Right lobe of liver (tissue), 6 donors: ENCODE measurements around the gene POLR2I. TPM values are rescaled to one million over a fixed set of nuclear protein-coding genes. Genes with fewer than 3 reads are reported as not detected.

Source experiments
- ATAC-seq, 4 donors: fragments of 200-7000 bp; cut with Tn5 transposase; one replicate each; pipeline ENCODE4 v1.9.1; 2020; ENCODE audit warnings: mild to moderate bottlenecking in 4 of 4, moderate library complexity in 4 of 4
- DNase-seq, 3 donors: peaks; one replicate each; pipeline ENCODE4 v3.0.0-alpha.2; 2020
- H3K27ac ChIP-seq, 3 donors: fragments of 200-600 bp; one replicate each; pipeline ENCODE4 v1.8.0; 2022
- H3K27me3 ChIP-seq, 2 donors: fragments of 200-600 bp; one replicate each; pipeline ENCODE4 v1.8.0; 2022
- H3K36me3 ChIP-seq, 4 donors: fragments of 200-600 bp; sonication (generic) in 1 of 4; one replicate each; pipeline versions ENCODE4 v1.5.1 to v1.8.0; 2017 to 2022; ENCODE audit warnings: control low read depth in 1 of 4
- H3K4me1 ChIP-seq, 4 donors: fragments of 200-600 bp; sonication (generic) in 1 of 4; one replicate each; pipeline versions ENCODE4 v1.5.1 to v1.8.0; 2017 to 2022; ENCODE audit warnings: control low read depth in 1 of 4
- H3K4me3 ChIP-seq, 3 donors: fragments of 200-600 bp; one replicate each; pipeline ENCODE4 v1.8.0; 2022
- H3K9me3 ChIP-seq, 4 donors: fragments of 200-600 bp; sonication (generic) in 1 of 4; one replicate each; pipeline versions ENCODE4 v1.5.1 to v1.8.0; 2017 to 2022; ENCODE audit warnings: control low read depth in 1 of 4
- CTCF ChIP-seq, 4 donors: fragments of 200-600 bp in 3 of 4; fragments of 450-650 bp in 1 of 4; IDR thresholded peaks; one replicate each; pipeline versions ENCODE4 v1.5.1 to v1.8.0; 2016 to 2022; ENCODE audit warnings: antibody characterized with exemption in 4 of 4, mild to moderate bottlenecking in 2 of 4
- POLR2A ChIP-seq: fragments of 450-650 bp; IDR thresholded peaks from one replicate; pipeline ENCODE4 v1.6.1; 2017; ENCODE audit warnings: antibody characterized with exemption, mild to moderate bottlenecking
- whole genome bisulfite sequencing: methylation state at CpG from one replicate; pipeline ENCODE4 v1.1.6; 2018; ENCODE audit warnings: low coverage, low lambda C conversion rate; ENCODE audit not compliant: insufficient coverage; ENCODE audit errors: missing lambda C conversion rate; 5-methylcytosine and 5-hydroxymethylcytosine counted together
- intact Hi-C, 2 donors: fragments of 100-400 bp; cut with DNase I; formaldehyde crosslinking; loops; one replicate each; pipeline versions ENCODE4 v1.11.2 to v1.14.1; 2022
- total RNA-seq, 6 experiments: library from RNA; depleted of rRNA in 2 of 6; stranded (reverse); fragments of >200 nt in 2 of 6; fragmentation: NEBNext Ultra II Directional in 3 of 6; extraction: Animal tissue kit (Norgen Biotek cat#: 25700) in 3 of 6; gene quantifications; one replicate each; pipeline versions ENCODE4 v1.1.0 to v1.2.4, GENCODE V29; 2016 to 2023
- donor health status: DM: no; HTN: yes; CAD: no.
- donor health status: DM: no; HTN: no; CAD: no.
- donor health status: DM: no; HTN: no; CAD: no.
- donor health status: DM: no; HTN: yes; CAD: no.
- donor health status: DM: no; HTN: yes; CAD: no.

POLR2I gene
- total RNA-seq, 6 experiments from 2014 or later, result 27.3 to 34.4 (median 29.9) TPM

DNA sequence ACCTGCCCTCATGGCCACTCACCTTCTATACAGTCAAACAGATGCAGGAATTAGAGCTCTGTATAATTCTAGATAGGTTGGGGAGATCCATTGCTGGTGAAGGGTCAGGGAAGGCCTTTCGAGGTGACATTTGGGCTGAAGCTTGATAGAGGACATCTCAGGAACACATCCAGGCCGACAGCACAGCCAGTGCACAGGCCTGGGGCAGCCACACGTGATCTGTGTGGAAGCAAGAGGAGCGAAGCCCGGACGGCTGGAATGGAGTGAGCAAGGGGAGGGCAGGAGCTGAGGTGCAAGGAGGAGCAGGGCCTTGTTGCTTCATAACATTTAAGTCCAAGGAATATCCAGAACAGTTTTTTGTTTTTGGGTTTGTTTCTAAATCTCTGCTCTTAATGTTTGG is 8.2 kb downstream of the POLR2I start:
- WGBS, result 89% methylated on average over 5 of the region's 6 CpGs
- Histone ChIP-seq H3K4me3 (no peak overlapping the region), H3K4me1 (no peaks in the 10 kb centered on the region), H3K27ac (no peak overlapping the region), H3K27me3 (no peaks in the 10 kb centered on the region), H3K36me3 (no peaks in the 10 kb centered on the region), H3K9me3 (no peaks in the 10 kb centered on the region)
- ATAC-seq (no peak), DNase-seq (no peak)
- intact Hi-C loops, result no loop called here
- TF ChIP-seq POLR2A (no peak), CTCF (IDR thresholded peaks at IDR 0.05) (no peak)

DNA sequence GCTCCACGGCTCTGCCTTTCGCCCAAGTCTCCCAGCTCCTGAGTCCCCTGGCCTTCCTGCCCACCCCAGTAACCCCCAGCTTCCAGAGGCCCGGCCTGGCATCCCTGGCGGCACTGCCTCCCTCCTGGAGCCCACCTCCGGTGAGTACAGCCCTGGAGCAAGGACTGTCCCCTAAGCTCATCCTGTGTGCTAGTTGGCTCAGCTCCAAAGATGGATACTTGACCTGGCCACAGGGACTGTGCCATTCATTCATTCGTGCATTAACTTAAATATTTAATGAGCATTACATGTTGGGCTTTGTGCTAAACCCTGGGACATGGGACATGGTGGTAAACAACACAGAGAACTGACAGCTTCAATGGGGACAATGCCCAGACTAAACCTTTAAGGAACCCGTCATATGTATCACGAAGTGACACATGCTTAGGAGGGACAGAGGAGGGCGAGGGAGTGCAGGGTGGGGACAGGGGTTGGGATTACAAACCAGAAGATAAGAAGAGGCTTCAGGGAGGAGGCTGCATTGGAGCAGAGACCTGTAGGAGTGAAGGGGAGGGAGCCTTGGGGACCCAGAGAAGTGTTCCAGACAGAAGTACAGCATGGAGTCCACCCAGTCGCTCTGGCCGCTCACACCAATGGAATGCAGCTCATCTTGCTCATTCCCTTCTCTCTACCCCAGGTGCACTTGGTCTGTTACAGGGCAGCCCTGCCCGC is 10.7 kb downstream of the POLR2I start:
- Histone ChIP-seq H3K27me3 (no peaks in the 10 kb centered on the region), H3K4me1 (no peaks in the 10 kb centered on the region), H3K9me3 (no peaks in the 10 kb centered on the region), H3K4me3 (no peak overlapping the region), H3K27ac (no peak overlapping the region), H3K36me3 (no peaks in the 10 kb centered on the region)
- 90% methylated on average over 4 of the region's 12 CpGs for WGBS
- TF ChIP-seq CTCF (IDR thresholded peaks at IDR 0.05) (no peak), POLR2A (no peak)
- ATAC-seq (no peak), DNase-seq (no peak)
- intact Hi-C loops, result no loop called here

GRCh38 chr19:36103040-36103626 is 11.5 kb downstream of the POLR2I start:
- DNase-seq (no peak), ATAC-seq (no peak)
- TF ChIP-seq POLR2A, result no peak
- no peak overlapping the region for H3K27ac ChIP-seq
- no peaks in the 10 kb centered on the region for H3K36me3 ChIP-seq
- H3K4me3 ChIP-seq, result no peak overlapping the region
- H3K4me1 ChIP-seq, result no peaks in the 10 kb centered on the region
- WGBS, result 84% methylated on average over 3 of the region's 24 CpGs
- no peaks in the 10 kb centered on the region for H3K27me3 ChIP-seq
- no peaks in the 10 kb centered on the region for H3K9me3 ChIP-seq
- intact Hi-C loops, result no loop called here

DNA sequence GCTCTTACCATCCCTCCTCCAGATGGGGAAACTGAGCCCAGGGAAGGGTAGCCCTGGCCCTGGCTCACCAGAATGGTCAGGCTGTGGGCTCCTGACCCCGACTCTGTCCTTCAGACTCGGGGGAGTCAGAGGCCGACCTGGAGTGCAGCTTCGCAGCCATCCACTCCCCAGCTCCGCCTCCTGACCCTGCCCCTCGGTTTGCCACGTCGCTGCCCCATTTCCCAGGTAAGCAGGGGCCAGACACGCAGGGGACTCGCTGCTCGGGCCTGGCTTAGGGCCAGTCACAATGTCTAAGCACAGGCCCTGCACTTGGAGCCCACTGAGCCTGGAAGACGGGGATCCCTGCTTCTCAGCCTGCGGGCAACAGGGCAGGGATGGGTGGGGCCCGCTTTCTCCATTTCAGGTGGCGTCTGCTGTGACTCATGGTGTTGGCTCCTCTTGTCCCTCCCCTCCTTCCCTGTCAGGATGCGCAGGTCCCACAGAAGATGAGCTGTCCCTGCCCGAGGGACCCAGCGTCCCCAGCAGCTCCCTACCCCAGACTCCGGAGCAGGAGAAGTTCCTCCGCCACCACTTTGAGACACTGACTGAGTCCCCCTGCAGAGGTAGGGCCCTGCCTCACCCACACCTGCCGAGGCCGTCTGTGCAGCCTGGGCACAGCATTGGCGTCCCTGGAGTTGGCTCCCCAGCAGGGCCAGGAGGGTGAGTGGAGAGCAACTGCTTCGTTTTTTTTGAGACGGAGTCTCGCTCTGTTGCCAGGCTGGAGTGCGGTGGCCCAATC is 12.9 kb downstream of the POLR2I start:
- no peak overlapping the region for H3K27ac ChIP-seq
- no peak for ATAC-seq

More for the DNA sequence above, 12.9 kb downstream of the POLR2I start:
- 80% methylated on average over 4 of the region's 27 CpGs for WGBS
- Histone ChIP-seq H3K27me3 (no peaks in the 10 kb centered on the region), H3K36me3 (no peaks in the 10 kb centered on the region), H3K4me3 (no peak overlapping the region), H3K4me1 (no peaks in the 10 kb centered on the region), H3K9me3 (no peaks in the 10 kb centered on the region)
- DNase-seq, result no peak
- intact Hi-C loops, result no loop called here
- TF ChIP-seq POLR2A, result no peak
- TF ChIP-seq CTCF (IDR thresholded peaks at IDR 0.05), result no peak
